HG03175 (cell line): ENCODE data around the gene ARHGAP32.
"Not testable (repeated sequence)": the region's sequence is repeated elsewhere in the genome, so short reads cannot be mapped to it uniquely, and the experiment has no call there.

Experiments
- ATAC-seq: cut with Tn5 transposase; IDR thresholded peaks from one replicate; pipeline ENCODE4 v1.9.1; 2021; ENCODE audit warnings: mild to moderate bottlenecking, moderate library complexity; ENCODE audit not compliant: unreplicated experiment

The ARHGAP32 gene

GRCh38 chr11:129041611-129042018 lies 150.5 kb downstream of the ARHGAP32 start:
- no peak for ATAC-seq

GRCh38 chr11:129040934-129041333 lies 151.2 kb downstream of the ARHGAP32 start:
- ATAC-seq: no peak

DNA sequence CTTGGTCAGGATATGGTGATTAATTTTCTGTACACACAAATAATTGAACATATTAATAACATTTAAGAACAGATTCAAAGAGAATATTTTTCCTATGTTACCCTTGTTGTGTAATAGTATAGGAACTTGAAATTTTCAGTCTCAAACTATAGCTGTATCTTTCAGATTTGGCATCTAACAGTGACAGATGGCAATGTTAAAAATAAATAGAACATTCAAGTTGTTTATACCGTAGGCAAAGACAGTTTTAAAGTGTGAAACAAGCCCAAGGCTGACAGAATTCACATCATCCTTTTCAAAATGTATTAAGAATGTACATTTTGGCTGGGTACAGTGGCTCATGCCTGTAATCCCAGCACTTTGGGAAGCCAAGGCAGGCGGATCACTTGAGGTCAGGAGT lies 156.9 kb downstream of the ARHGAP32 start:
- ATAC-seq: no peak

GRCh38 chr11:129034001-129034400 lies 158.1 kb downstream of the ARHGAP32 start:
- ATAC-seq: no peak

GRCh38 chr11:129023968-129024676 lies 168.0 kb downstream of the ARHGAP32 start:
- no peak for ATAC-seq

DNA sequence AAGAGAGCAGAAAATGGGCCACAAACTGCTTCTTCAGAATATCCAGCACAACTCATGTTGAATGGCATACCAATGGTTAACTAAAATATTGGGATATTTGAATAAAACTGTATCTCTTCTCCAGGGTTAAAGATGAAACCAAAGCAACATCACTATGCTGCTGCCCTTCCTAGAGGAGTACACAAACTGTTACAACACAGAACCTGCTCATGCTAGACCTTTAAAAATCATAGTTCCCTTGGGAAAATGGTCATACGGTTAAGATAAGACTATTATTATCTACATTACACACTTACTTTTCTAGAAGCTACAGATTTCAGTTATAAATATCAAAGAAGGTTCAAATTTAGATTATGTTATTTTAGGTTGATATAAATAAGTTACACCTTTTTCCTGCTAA lies 170.8 kb downstream of the ARHGAP32 start:
- ATAC-seq: no peak

DNA sequence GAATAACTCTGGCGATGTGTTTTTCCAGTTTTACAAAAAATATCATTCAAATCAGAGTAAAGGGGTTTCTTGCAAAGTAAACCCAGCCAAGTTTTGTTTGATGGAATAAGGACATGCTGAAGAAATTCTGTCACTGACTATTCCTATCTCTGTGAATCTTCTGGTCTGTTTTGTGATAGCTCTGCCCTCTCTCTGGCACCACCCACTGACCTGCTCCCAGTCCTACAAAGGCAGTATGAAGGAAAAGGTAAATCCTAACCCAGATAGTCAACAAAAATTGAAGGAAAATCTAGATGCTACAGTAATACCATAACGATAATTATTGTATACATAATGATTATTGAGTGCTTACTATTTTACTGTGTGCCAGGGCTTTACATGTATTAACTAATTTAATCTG lies 173.1 kb downstream of the ARHGAP32 start:
- no peak for ATAC-seq

DNA sequence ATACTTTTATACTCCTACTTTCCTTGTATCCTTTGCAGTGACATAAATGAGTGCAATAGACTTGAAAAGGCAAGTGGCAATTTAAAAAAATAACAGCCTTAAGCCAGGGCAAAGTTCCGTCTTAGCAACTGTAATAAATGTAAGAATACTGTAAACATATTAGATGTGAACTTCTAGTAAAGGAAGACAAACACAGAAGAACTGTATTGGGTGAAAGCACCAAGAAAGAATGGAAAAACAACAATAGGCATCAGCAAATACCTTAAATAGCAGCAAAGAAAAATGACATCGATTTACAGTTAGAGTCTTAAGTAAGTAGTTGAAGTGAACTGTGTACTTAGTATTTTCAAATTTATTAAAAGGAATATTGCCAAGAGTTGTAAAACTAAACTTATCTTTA lies 174.0 kb downstream of the ARHGAP32 start:
- ATAC-seq: no peak

GRCh38 chr11:129013737-129014475 lies 178.2 kb downstream of the ARHGAP32 start:
- ATAC-seq: no peak

- ATAC-seq: no peak
Measured at GRCh38 chr11:129012880-129013279, 179.2 kb downstream of the ARHGAP32 start.

DNA sequence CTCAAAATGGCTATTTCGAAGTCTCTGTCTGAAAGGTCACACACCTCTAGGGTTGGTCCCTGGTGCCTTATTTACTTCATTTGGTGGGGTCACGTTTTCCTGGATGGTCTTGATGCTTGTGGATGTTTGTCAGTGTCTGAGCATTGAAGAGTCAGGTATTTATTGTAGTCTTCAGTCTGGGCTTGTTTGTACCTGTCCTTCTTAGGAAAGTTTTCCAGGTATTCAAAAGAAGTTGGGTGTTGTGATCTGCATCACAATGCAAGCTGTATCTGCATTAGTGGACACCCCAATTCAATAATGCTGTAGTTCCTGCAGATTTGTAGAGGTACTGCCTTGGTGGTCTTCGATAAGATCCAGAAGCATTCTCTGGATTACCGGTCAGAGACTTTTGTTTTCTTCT lies 186.0 kb downstream of the ARHGAP32 start:
- ATAC-seq: no peak

- ATAC-seq: not testable (repeated sequence)
Measured at GRCh38 chr11:128999165-128999564, 193.0 kb downstream of the ARHGAP32 start.

GRCh38 chr11:128988242-128988970 lies 203.7 kb downstream of the ARHGAP32 start:
- no peak for ATAC-seq

DNA sequence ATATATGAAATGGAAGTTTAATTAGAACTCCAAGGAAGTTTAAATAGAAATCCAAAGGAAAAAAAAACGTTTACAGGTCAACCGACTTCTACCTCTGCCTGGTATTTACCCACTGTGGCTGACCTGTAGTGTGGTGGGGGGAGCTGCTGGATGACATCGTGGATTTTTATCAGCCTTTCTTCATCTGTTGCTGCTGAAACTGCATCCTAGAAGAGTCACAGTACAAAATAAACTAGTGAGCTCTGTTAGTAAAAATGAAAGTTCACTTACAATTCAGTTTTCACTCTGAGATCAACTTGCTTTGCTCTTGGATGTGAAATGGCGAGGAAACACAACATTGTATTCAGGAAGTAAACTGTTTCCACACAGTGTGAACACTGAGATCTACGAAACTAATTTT lies 206.2 kb downstream of the ARHGAP32 start:
- no peak for ATAC-seq

GRCh38 chr11:128983023-128983422 lies 209.1 kb downstream of the ARHGAP32 start:
- ATAC-seq: no peak

- no peak for ATAC-seq
Measured at GRCh38 chr11:128981254-128981653, 210.9 kb downstream of the ARHGAP32 start.

DNA sequence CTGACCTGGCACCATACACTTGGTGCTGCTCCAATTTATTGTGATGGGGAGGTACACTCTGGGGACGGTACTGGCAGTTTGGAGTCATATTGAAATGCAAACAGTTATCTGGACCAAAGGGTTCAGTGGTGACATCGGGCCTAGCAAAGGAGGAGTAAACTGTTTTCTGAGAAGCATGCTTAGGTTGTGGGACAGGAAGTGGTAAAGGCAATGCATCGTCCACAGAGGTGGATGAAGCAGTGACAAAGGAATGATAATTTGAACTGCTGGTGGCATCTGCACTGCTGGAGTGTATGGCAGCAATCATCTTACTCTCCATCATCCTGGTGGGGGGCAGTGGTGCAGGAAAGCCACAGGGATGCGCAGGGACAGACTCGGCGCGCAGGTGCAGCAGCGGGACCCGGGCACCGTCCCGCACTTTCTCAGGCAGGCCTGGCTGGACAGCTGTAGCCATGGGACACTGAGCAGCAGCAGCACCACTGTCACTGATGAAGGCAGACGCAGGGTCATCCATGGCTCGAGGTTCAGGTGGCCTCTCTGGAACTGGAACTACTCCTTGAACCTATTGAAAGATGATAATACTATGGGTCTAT lies 221.4 kb downstream of the ARHGAP32 start:
- ATAC-seq: no peak

GRCh38 chr11:128968916-128969315 lies 223.2 kb downstream of the ARHGAP32 start:
- ATAC-seq: peak; percentile 28

DNA sequence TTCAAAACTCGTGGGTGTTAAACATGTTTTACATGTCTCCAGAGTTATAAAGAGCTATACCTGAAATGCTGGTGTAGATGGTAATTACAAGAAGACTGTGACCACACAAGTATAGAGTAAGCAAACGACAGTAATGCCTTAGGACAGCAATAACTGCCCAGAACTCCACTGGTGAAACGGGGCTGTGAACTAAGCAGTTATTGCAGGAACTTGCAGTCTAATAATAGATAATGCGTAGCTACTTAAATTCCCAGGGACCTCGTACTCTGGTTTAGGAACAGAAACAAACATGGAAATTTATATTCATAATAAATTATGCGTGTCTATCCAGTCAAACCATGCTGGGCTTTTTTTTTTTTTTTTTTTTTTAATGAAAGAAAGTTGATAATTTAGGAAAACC lies 224.5 kb downstream of the ARHGAP32 start:
- ATAC-seq: no peak

- ATAC-seq: peak; percentile 93
Measured at GRCh38 chr11:128965485-128965884, 226.6 kb downstream of the ARHGAP32 start.

DNA sequence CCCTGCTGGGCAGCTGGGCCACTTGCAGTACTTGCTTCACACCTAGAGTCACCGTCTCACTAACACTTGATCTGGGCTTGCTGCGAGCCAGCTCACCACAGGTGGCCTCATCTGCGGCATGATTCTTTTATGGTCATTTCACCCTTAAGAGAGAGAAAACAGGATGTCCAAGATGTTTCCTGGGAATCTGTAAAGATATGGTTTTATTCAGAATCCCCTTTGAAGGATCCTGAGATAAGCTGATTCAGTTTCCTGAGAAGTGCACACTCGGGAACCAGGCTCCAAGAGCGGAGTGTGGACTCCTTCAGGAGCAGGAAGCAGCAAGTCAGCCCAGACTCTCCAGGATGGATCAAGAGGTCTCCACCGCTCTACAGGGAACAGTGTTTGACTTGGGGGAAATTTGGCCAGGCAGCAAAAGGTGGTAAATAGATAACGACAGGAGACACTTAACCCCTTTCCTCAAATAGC lies 227.6 kb downstream of the ARHGAP32 start:
- no peak for ATAC-seq
